H1 (cell line): ENCODE data around the gene HEPACAM. TPM values are rescaled to one million over a fixed set of nuclear protein-coding genes. Genes with fewer than 3 reads are reported as not detected.

Experiments used
- CTCF ChIA-PET: fragments of 300-600 bp; sonication (Branson Sonifier 250); formaldehyde crosslinking; loops from one replicate; lab custom pipeline; 2021; ENCODE audit not compliant: partially characterized antibody; lab: Charles Lee
- POLR2A ChIA-PET: fragments of 300-600 bp; sonication (Branson Sonifier 250); formaldehyde crosslinking; loops from one replicate; lab custom pipeline; 2021; ENCODE audit warnings: inconsistent platforms; ENCODE audit not compliant: partially characterized antibody; lab: Charles Lee
- DNase-seq, 2 experiments: peaks; one replicate each; pipeline versions ENCODE4 v3.0.0 to v3.0.0-alpha.2; 2010 to 2022; ENCODE audit warnings: low spot score in 2 of 2, low read depth in 1 of 2, mixed read lengths in 1 of 2
- FAIRE-seq: peaks from 2 replicates; lab custom pipeline; 2011; peaks lifted over from hg19 to GRCh38; lab: Jason Lieb, UNC
- H2AFZ ChIP-seq: 2 replicates; pipeline ENCODE4 v1.8.1; 2012; ENCODE audit warnings: low read length, inconsistent platforms
- H2AK5ac ChIP-seq: 2 replicates; pipeline ENCODE4 v1.6.1; 2013; ENCODE audit warnings: low read depth, low read length
- H2BK120ac ChIP-seq: replicated peaks from 2 replicates; pipeline ENCODE3; 2013; ENCODE audit warnings: low read depth, low read length, inconsistent platforms
- H2BK12ac ChIP-seq: 2 replicates; pipeline ENCODE4 v1.6.1; 2013; ENCODE audit warnings: low read depth, low read length
- H2BK15ac ChIP-seq: 2 replicates; pipeline ENCODE4 v1.6.1; 2013; ENCODE audit warnings: low read length
- H2BK20ac ChIP-seq: 2 replicates; pipeline ENCODE4 v1.6.1; 2013; ENCODE audit warnings: low read length
- H2BK5ac ChIP-seq: 2 replicates; pipeline ENCODE4 v1.6.1; 2013; ENCODE audit warnings: low read depth, low read length
- H3K14ac ChIP-seq: 2 replicates; pipeline ENCODE4 v1.6.1; 2013; ENCODE audit warnings: inconsistent platforms; ENCODE audit not compliant: insufficient read length
- H3K18ac ChIP-seq: 2 replicates; pipeline ENCODE4 v1.6.1; 2013; ENCODE audit warnings: low read length; ENCODE audit errors: extremely low read depth
- H3K23ac ChIP-seq: 2 replicates; pipeline ENCODE4 v1.6.1; 2013; ENCODE audit warnings: inconsistent platforms; ENCODE audit not compliant: insufficient read length
- H3K23me2 ChIP-seq: 2 replicates; pipeline ENCODE4 v1.6.1; 2013; ENCODE audit warnings: low read depth, low read length
- H3K27ac ChIP-seq: 2 replicates; pipeline ENCODE4 v1.6.1; 2011; ENCODE audit warnings: low read depth, low read length, inconsistent platforms
- H3K27me3 ChIP-seq, 4 experiments: replicated peaks in 1 of 4; 1 replicate in 1 of 4; 2 replicates in 3 of 4; pipeline versions ENCODE4 v1.6.1 to v1.8.1; 2011 to 2013; ENCODE audit warnings: low read length in 3 of 4, mild to moderate bottlenecking in 3 of 4, inconsistent platforms in 2 of 4, mixed read lengths in 2 of 4, moderate library complexity in 1 of 4; ENCODE audit not compliant: control insufficient read depth in 3 of 4, insufficient read depth in 3 of 4; ENCODE audit errors: extremely low read depth in 1 of 4
- H3K36me3 ChIP-seq, 4 experiments: 2 replicates each; pipeline versions ENCODE4 v1.6.1 to v1.8.1; 2011 to 2013; ENCODE audit warnings: mild to moderate bottlenecking in 4 of 4, low read length in 3 of 4, moderate library complexity in 2 of 4, control low read depth in 1 of 4, inconsistent platforms in 1 of 4; ENCODE audit not compliant: insufficient read depth in 4 of 4, control insufficient read depth in 2 of 4
- H3K4ac ChIP-seq: replicated peaks from 2 replicates; pipeline ENCODE3; 2013; ENCODE audit warnings: low read length, low read depth, mixed read lengths, inconsistent platforms; ENCODE audit not compliant: insufficient read length
- H3K4me1 ChIP-seq, 4 experiments: replicated peaks in 1 of 4; 1 replicate in 1 of 4; 2 replicates in 3 of 4; pipeline versions ENCODE4 v1.6.1 to v1.8.1; 2011 to 2013; ENCODE audit warnings: low read length in 3 of 4, inconsistent platforms in 2 of 4, mixed read lengths in 1 of 4; ENCODE audit not compliant: insufficient read depth in 4 of 4, control insufficient read depth in 3 of 4
- H3K4me2 ChIP-seq, 2 experiments: 2 replicates each; pipeline versions ENCODE4 v1.6.1 to v1.8.1; 2011 to 2013; ENCODE audit warnings: low read depth in 2 of 2, low read length in 2 of 2, control low read depth in 1 of 2, inconsistent platforms in 1 of 2, mild to moderate bottlenecking in 1 of 2; ENCODE audit not compliant: insufficient read depth in 1 of 2
- H3K4me3 ChIP-seq, 4 experiments: fragments of 200-600, 300-600 bp in 1 of 4; sonication (generic), shearing (Covaris generic), sonication (Bioruptor Twin) in 1 of 4; 2 replicates each; pipeline versions ENCODE4 v1.5.1 to v1.8.1; 2011 to 2016; ENCODE audit warnings: low read length in 4 of 4, low read depth in 3 of 4, control low read depth in 2 of 4, inconsistent platforms in 2 of 4, mild to moderate bottlenecking in 2 of 4, mixed read lengths in 1 of 4, moderate library complexity in 1 of 4; ENCODE audit not compliant: insufficient read depth in 2 of 4; ENCODE audit errors: extremely low read depth in 1 of 4
- H3K56ac ChIP-seq: replicated peaks from 2 replicates; pipeline ENCODE3; 2013; ENCODE audit warnings: low read depth, mild to moderate bottlenecking, mixed read lengths, low read length, inconsistent platforms; ENCODE audit not compliant: insufficient read length
- H3K79me1 ChIP-seq: 2 replicates; pipeline ENCODE4 v1.6.1; 2013; ENCODE audit warnings: low read depth, low read length, control low read depth
- H3K79me2 ChIP-seq, 2 experiments: 2 replicates each; pipeline versions ENCODE4 v1.6.1 to v1.8.1; 2012 to 2013; ENCODE audit warnings: low read length in 2 of 2, mild to moderate bottlenecking in 2 of 2, inconsistent platforms in 1 of 2; ENCODE audit not compliant: insufficient read depth in 2 of 2, control insufficient read depth in 1 of 2
- H3K9ac ChIP-seq, 4 experiments: replicated peaks in 1 of 4; 1 replicate in 1 of 4; 2 replicates in 3 of 4; pipeline versions ENCODE4 v1.6.1 to v1.8.1; 2011 to 2013; ENCODE audit warnings: low read depth in 3 of 4, low read length in 3 of 4, control low read depth in 2 of 4, mild to moderate bottlenecking in 2 of 4, moderate library complexity in 2 of 4, inconsistent platforms in 1 of 4; ENCODE audit errors: extremely low read depth in 1 of 4
- H3K9me3 ChIP-seq, 2 experiments: 2 replicates each; pipeline versions ENCODE4 v1.6.1 to v1.8.1; 2012 to 2013; ENCODE audit warnings: mild to moderate bottlenecking in 2 of 2, moderate library complexity in 2 of 2, control low read depth in 1 of 2, inconsistent platforms in 1 of 2, low read depth in 1 of 2, low read length in 1 of 2, mixed read lengths in 1 of 2; ENCODE audit not compliant: insufficient read depth in 2 of 2
- H4K20me1 ChIP-seq, 2 experiments: replicated peaks in 1 of 2; 2 replicates each; pipeline versions ENCODE3 to v1.8.1; 2011 to 2013; ENCODE audit warnings: inconsistent platforms in 2 of 2, low read length in 2 of 2, mild to moderate bottlenecking in 1 of 2; ENCODE audit not compliant: insufficient read depth in 2 of 2, control insufficient read depth in 1 of 2
- H4K5ac ChIP-seq: 2 replicates; pipeline ENCODE4 v1.6.1; 2013; ENCODE audit warnings: low read length, low read depth, mixed read lengths, inconsistent platforms; ENCODE audit not compliant: insufficient read length
- H4K8ac ChIP-seq: 2 replicates; pipeline ENCODE4 v1.8.0; 2013; ENCODE audit warnings: mild to moderate bottlenecking, moderate library complexity, low read length, inconsistent platforms; ENCODE audit not compliant: insufficient read depth; ENCODE audit errors: extremely low read depth
- H4K91ac ChIP-seq: replicated peaks from 2 replicates; pipeline ENCODE3; 2013; ENCODE audit warnings: low read length, mixed read lengths, inconsistent platforms; ENCODE audit not compliant: insufficient read length
- GTF2F1 ChIP-seq: IDR thresholded peaks from 2 replicates; pipeline ENCODE4 v1.6.1; 2012; ENCODE audit warnings: low read depth, low read length, improper control_type of control experiment, borderline replicate concordance
- POU5F1 ChIP-seq: IDR thresholded peaks from 2 replicates; pipeline ENCODE4 v1.6.1; 2011; ENCODE audit warnings: low read depth, mild to moderate bottlenecking, low read length, moderate library complexity
- RBBP5 ChIP-seq: IDR thresholded peaks from 2 replicates; pipeline ENCODE4 v1.7.1; 2012; ENCODE audit warnings: low read depth, mild to moderate bottlenecking, inconsistent platforms, low read length, moderate library complexity, borderline replicate concordance
- RXRA ChIP-seq: IDR thresholded peaks from 2 replicates; pipeline ENCODE4 v1.6.1; 2011; ENCODE audit warnings: low read depth, mild to moderate bottlenecking, low read length, moderate library complexity; ENCODE audit not compliant: insufficient read depth
- SUZ12 ChIP-seq: fragments of 200-600 bp; sonication (generic); IDR thresholded peaks from 2 replicates; pipeline ENCODE4 v1.6.1; 2012; ENCODE audit warnings: mild to moderate bottlenecking, inconsistent platforms, low read length, moderate library complexity, mixed read lengths
- ZNF274 ChIP-seq: IDR thresholded peaks from 2 replicates; pipeline ENCODE4 v1.7.0; 2012; ENCODE audit warnings: low read length, borderline replicate concordance; ENCODE audit errors: extremely low read depth
- WGBS, 2 experiments: shearing (Covaris generic) in 1 of 2; methylation state at CpG; one replicate each; pipeline versions ENCODE4 v1.1.6 to v1.1.7; 2013 to 2015; ENCODE audit warnings: low lambda C conversion rate in 2 of 2, mixed read lengths in 2 of 2, inconsistent platforms in 1 of 2, low coverage in 1 of 2, missing lambda C conversion rate in 1 of 2; ENCODE audit not compliant: insufficient replicate concordance in 2 of 2, insufficient coverage in 1 of 2, insufficient read length in 1 of 2; ENCODE audit errors: extremely low coverage in 1 of 2, missing lambda C conversion rate in 1 of 2; 5-methylcytosine and 5-hydroxymethylcytosine counted together
- polyA plus RNA-seq, 7 experiments: library from polyadenylated mRNA; depleted of rRNA in 3 of 7; stranded (reverse) in 5 of 7; unstranded in 2 of 7; fragments of >200 nt in 5 of 7; fragments of 200-250 nt in 2 of 7; gene quantifications; 1 replicate in 5 of 7; 2 replicates in 1 of 7; 4 replicates in 1 of 7; pipeline versions ENCODE4 v1.2.1 to v1.2.3, GENCODE V29; 2011 to 2013; ENCODE audit warnings: missing spikeins in 2 of 7, mixed read lengths in 2 of 7
- total RNA-seq: library from RNA; stranded (reverse); fragmentation: NEBNext Ultra II Directional; extraction: Animal tissue kit (Norgen Biotek cat#: 25700); gene quantifications from 2 replicates; pipeline ENCODE4 v1.2.1, GENCODE V29; 2021

Gene HEPACAM
- total and polyA plus RNA-seq, 2 of the 8 experiments (the other 6 are each of a cell fraction or from before 2014, with no cell fraction given), result not detected

- no peak overlapping the region for H3K14ac ChIP-seq
- no peak overlapping the region for H2BK15ac ChIP-seq
- no peak overlapping the region for H3K18ac ChIP-seq
- 93% methylated on average over 2 of the region's 2 CpGs; no CpG with 5 or more reads in 1 of the 2 experiments for WGBS, 2 experiments
- no peak overlapping the region for H2BK120ac ChIP-seq
- H3K9ac ChIP-seq, result no peak overlapping the region
- no peak overlapping the region for H2BK12ac ChIP-seq
- H2BK5ac ChIP-seq, result no peak overlapping the region
- no peak overlapping the region for H4K8ac ChIP-seq
- H3K56ac ChIP-seq, result no peak overlapping the region
- no peak overlapping the region for H4K5ac ChIP-seq
- ChIA-PET CTCF (interaction anchor here (0.6 to 1.2 kb wide), 4 partner anchors 14 to 402 kb away, joined by 3 to 4 read pairs (median 4); no protein-coding TSS in a partner anchor), POLR2A (no interaction called here)
- FAIRE-seq, result no peak
- H3K4me2 ChIP-seq, result no peak overlapping the region
- TF ChIP-seq ZNF274 (no peak), GTF2F1 (no peak), POU5F1 (no peak), RBBP5 (no peak), SUZ12 (no peak), RXRA (no peak)
- H3K4ac ChIP-seq, result no peak overlapping the region
- H3K27ac ChIP-seq, result no peak overlapping the region
- DNase-seq, result no peak
- no peaks in the 10 kb centered on the region for H3K27me3 ChIP-seq
- no peak overlapping the region for H3K4me3 ChIP-seq
- H3K4me1 ChIP-seq, result no peaks in the 10 kb centered on the region
- H3K23ac ChIP-seq, result no peak overlapping the region
- H3K79me2 ChIP-seq, result no peaks in the 10 kb centered on the region
- no peaks in the 10 kb centered on the region for H3K9me3 ChIP-seq
- H4K91ac ChIP-seq, result no peak overlapping the region
- no peak overlapping the region for H2AFZ ChIP-seq
- H3K36me3 ChIP-seq, result peaks cover 0 to 2% (median 0%) of the 10 kb centered on the region in 4 experiments; a peak in 1 of 8 replicates
- H2AK5ac ChIP-seq, result no peak overlapping the region
- H3K79me1 ChIP-seq, result no peaks in the 10 kb centered on the region
- no peaks in the 10 kb centered on the region for H3K23me2 ChIP-seq
- no peak overlapping the region for H2BK20ac ChIP-seq
- H4K20me1 ChIP-seq, result no peaks in the 10 kb centered on the region
Measured at GRCh38 chr11:124978316-124978715, 42.5 kb upstream of the HEPACAM start.
